Activated CD4-positive, alpha-beta T cell treated with anti-CD3 and anti-CD28 coated beads, Interleukin-2, amount 50 U/mL, for 1 hour (primary cell): Measurements from ENCODE around the gene PELI3.
A peak's percentile ranks its signal among the peaks of the same experiment; 100 is the strongest.
"Not testable (repeated sequence)": the region's sequence is repeated elsewhere in the genome, so short reads cannot be mapped to it uniquely, and the experiment has no call there.

ENCODE experiments used
- DNase-seq: peaks from one replicate; pipeline ENCODE4 v3.0.0-alpha.2; 2020

Gene PELI3, protein sequence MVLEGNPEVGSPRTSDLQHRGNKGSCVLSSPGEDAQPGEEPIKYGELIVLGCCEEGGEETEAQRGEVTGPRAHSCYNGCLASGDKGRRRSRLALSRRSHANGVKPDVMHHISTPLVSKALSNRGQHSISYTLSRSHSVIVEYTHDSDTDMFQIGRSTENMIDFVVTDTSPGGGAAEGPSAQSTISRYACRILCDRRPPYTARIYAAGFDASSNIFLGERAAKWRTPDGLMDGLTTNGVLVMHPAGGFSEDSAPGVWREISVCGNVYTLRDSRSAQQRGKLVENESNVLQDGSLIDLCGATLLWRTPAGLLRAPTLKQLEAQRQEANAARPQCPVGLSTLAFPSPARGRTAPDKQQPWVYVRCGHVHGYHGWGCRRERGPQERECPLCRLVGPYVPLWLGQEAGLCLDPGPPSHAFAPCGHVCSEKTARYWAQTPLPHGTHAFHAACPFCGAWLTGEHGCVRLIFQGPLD

GRCh38 chr11:66466225-66467033 is at the start of gene PELI3:
TSS of gene PELI3 (plus strand) at chr11:66466905. CDS start at chr11:66468129, 1,224 bp downstream.
- peak; percentile 96 for DNase-seq

GRCh38 chr11:66417000-66417399 is 49.7 kb upstream of the PELI3 start:
- DNase-seq = no peak

GRCh38 chr11:66418168-66418985 is 48.3 kb upstream of the PELI3 start:
- peak; percentile 58 for DNase-seq

GRCh38 chr11:66418986-66419308 is 47.8 kb upstream of the PELI3 start:
- no peak for DNase-seq

GRCh38 chr11:66419825-66420224 is 46.9 kb upstream of the PELI3 start:
- no peak for DNase-seq

GRCh38 chr11:66420671-66421476 is 45.8 kb upstream of the PELI3 start, which contains the start of gene NPAS4:
TSS of gene NPAS4 (plus strand) at chr11:66421035. CDS start at chr11:66421180, 145 bp downstream.
- no peak for DNase-seq

DNA sequence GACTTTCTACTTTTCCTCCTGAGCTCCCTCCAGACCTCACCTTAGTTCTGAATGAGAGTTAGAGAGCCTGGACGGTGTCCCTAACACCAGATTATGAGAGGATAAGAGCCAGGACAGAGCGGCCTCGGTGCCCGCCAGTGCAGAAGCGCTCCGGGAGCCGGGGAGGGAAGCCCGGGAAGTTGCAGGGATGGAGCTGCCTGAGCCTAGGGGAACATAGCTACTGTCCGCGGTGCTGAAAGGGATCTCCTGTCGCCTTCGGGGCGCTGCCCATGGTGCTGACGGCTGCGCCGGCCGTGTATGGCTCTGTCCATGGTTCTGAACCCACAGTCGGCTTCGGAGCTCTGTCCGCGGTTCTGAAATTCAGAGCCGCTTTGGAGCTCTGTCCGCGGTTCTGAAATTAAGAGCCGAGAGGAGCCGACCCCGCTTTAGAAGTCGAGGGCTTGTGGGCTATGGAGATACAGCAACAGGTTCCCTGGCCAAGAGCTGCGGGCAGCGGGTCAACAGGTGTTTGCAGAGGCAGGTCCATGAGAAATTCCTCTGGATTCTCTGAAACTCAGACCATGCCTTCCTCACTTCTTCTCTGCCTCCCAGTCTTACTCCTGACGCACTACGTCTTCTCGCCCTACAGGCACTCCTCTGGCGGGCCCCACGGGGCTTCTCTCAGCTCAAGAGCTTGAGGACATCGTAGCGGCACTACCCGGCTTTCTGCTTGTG is 45.1 kb upstream of the PELI3 start:
- peak; percentile 89 for DNase-seq

DNA sequence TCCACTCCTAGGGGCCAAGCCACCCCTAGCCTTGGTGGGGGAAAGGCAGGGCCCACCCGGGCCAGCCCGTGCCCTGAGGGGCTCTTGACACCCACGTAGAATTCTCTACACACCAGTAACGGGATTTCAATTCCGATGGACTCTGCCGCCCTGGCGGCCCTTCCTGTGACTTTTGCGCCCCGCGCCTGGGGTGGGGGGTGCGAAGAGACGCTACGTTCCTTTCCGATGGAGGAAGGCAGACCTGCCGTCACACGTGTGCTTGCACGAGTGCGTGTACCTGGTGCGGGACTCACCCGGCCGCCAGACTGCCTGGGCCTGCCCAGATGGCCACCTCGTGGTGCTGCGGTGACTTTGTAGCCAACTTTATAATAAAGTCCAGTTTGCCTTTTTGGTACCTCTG is 40.4 kb upstream of the PELI3 start:
- no peak for DNase-seq

DNA sequence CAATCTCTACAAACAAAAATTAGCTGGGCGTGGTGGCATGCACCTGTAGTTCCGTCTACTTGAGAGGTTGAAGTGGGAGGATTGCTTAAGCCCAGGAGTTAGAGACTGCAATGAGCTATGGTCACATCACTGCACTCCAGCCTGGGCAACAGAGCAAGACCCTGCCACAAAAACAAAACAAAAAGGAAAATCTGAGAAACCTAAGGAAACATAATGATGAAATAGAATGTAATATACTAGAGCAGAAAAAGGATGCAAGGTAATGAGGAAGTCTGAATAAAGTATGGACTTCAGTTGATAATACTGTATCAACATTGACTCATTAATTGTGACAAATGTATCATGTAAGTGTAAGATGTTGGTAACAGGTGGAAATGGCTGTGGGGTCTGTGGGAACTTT is 37.8 kb upstream of the PELI3 start:
- no peak for DNase-seq

DNA sequence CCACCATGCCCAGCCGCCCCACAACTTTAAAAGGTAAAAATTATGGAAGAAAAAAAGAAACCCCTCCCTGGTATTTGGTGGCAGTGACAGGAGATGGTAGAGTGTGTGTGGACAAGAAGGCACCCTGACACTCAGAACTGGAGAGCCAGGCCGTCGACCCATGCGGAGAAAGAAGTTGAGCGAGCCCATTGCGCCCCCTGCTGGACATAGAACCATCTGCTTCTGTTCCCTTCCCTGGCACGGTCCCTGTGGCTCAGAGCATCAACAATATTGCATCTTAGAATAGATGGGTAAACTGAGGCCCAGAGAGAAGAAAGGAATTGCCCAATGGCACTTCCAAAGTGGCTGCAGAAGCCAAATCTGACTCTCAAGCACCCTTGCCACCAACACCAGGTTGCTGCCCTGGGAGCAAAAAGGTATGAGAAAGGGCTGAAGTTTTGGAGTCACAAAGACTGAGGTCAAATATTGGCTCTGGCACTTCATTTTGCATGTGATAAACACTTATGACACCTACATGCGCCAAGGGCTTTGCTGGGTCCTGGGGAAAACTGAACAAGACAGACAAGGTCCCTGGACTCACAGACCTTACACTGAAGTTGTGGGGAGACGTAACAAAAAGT is 36.6 kb upstream of the PELI3 start:
- DNase-seq = peak; percentile 73

DNA sequence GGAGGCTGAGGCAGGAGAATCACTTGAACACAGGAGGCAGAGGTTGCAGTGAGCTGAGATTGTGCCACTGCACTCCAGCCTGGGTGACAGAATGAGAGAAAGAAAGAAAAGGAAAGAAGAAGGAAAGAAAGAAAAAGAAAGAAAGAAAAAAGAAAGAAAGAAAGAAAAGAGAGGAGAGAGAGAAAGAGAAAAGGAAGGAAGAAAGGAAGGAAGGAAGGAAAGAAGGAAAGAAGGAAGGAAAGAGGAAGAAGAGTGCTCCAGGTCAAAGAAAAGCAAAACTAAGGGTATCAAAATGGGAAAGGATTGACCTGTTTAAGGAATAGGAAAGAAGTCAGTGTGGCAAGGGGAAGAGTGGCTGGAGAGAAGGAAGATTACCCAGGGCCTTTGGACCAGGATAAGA is 35.4 kb upstream of the PELI3 start:
- not testable (repeated sequence) for DNase-seq

GRCh38 chr11:66431871-66432329 is 34.8 kb upstream of the PELI3 start:
- DNase-seq = not testable (repeated sequence)

DNA sequence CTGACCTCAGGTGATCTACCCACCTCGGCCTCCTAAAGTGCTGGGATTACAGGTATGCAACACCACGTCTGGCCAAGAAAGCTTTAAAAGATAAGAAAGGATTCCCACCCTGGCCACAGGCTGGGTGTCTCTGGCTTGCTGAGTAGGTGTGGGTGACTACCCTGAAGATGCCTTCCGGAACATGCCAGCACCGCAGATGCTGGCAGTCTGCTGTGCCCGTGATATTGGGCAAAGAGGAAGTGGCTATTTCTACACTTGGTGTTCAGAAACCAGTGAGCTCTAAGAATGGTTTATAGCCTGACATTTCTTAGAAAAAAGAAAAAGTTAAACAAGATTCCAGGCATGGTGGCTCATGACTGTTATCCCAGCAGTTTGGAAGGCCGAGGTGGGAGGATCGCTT is 34.1 kb upstream of the PELI3 start:
- DNase-seq = no peak

DNA sequence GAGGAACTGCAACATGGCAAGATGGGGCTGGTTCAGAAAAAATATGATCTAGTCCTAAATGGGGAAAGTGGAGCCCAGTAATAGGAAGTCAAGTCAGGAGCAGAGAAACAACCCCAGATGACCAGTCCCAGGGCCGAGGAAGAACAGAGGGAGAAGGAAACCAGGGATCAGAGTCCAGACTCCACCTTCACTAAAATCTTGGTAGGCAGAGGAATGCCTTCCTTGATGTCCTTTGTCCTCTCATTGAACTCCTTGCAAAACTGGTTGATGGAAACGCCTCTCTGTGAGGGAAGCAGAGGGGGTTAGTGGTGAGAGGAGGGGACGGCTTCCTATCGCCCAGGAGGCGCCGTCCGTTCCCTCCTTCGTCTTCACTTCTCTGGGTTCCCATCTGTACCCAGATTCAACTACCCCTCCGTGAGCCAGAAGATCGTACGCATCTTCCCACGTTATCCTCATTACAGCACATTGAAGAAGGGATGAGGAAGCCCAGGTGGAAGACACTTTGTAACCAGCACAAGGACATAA is 28.7 kb upstream of the PELI3 start:
- no peak for DNase-seq

DNA sequence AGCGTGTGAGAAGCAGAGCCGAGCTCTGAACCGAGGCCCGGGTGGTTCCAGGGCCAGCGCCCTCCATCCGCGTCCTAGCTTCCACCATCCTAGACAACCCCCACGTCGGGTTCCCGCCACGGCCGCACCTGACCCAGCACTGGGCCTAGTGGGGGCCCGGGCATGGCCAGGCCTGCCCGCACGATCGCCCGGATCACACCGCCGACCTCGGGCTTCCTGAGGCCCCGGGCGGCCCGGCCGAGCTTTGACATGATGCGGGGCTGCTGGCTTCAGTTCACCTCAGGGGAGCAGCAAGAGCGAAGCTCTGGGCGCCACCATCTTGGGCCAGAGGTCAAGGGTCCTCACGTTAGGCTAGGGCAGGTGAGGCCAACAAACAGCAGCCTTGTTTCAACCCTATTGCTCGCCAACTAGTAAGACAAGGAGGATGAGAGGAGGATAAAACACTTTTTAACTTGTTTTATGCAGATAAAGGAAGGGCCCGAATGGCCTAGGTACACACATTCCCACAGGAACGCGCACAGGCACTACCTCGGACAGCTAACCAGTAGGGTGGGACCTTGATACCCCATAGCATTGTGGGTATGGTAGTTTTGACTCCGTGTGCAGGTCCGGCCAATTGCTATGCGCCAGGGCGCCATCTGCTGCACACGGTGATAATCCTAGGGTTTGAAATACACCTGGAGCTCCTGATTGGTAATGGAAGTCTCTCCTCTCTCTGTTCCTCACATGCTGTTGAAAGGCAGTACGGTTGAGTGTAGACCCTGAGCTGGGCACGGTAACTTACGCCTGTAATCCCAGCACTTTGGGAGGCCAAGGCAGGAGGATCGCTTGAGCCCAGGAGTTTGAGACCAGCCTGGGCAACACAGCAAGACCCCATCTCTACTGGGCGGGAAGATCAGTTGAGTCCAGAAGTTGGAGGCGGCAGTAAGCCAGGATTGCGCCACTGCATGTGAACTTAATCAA is 27.9 kb upstream of the PELI3 start, which contains the start of gene MRPL11:
MRPL11 (minus strand) TSS at position 345 of the 963 bp plus-strand sequence; CDS start at position 251, 94 bp downstream.
- DNase-seq = peak; percentile 90

DNA sequence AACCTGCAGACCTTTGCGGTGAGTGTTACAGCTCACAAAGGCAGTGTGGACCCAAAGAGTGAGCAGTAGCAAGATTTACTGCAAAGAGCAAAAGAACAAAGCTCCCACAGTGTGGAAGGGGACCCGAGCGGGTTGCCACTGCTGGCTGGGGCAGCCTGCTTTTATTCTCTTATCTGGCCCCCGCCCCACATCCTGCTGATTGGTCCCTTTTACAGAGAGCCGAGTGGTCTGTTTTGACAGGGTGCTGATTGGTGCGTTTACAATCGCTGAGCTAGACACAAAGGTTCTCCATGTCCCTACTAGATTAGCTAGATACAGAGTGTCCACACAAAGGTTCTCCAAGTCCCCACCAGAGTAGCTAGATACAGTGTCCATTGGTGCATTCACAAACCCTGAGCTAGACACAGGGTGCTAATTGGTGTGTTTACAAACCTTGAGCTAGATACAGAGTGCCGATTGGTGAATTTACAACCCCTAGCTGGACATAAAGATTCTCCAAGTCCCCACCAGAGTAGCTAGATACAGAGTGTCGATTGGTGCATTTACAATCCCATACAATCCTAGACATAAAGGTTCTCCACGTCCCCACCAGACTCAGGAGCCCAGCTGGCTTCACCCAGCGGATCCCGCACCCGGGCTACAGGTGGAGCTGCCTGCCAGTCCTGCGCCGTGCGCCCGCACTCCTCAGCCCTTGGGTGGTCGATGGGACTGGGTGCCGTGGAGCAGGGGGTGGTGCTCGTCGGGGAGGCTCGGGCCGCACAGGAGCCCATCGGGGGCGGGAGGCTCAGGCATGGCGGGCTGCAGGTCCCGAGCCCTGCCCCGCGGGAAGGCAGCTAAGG is 26.4 kb upstream of the PELI3 start:
- not testable (repeated sequence) for DNase-seq

DNA sequence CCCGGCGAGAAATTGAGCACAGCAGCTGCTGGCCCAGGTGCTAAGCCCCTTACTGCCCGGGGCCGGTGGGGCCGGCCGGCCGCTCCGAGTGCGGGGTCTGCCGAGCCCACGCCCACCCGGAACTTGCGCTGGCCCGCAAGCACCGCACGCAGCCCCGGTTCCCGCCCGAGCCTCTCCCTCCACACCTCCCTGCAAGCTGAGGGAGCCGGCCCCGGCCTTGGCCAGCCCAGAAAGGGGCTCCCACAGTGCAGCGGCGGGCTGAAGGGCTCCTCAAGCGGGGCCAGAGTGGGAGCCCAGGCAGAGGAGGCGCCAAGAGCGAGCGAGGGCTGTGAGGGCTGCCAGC is 25.8 kb upstream of the PELI3 start:
- DNase-seq = not testable (repeated sequence)

DNA sequence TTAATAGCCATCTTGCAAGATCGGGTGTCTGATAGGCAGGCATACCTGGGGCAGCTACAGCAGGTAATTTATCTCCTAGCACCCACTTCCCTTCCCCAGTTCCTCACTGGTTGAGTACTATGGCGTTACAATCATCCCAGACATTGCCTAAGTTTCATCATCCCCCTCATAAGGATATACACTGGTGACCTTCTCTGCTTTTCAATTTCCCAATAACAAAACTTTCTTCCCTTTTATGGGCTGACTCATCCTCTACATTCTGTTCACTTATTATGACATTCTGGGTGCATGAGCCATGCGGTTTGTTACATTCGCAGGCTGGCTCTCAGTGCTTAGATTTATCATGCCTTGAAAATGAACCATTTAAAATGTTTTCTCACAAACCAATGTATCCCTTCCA is 23.1 kb upstream of the PELI3 start:
- DNase-seq = no peak
